ENCODE data around the gene THRAP3. TPM values are rescaled to one million over a fixed set of nuclear protein-coding genes. Genes with fewer than 3 reads are reported as not detected.

The THRAP3 gene
- total and polyA plus RNA-seq, 2 of the 8 experiments (the other 6 are each of a cell fraction or from before 2014, with no cell fraction given), result 40.2 to 183 TPM

DNA sequence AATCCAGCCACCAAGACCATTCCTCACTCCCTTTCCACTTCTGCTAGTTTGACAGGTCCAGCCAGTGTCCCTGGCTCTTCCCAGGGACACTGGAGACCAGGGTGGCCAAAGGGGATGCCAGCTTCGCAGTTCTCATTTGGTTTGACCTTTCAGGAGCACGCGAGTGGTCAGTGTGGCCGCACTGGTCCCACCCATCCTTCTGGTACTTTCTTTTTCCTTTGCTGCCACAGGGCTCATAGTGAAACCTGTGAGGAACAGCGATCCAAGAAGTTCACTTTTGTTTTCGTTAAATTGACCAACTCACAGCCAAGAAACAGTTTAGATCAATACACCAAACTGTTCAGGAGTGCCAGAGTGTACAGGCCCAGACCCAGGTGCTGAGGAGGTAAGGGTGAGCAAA is 113.6 kb downstream of the THRAP3 start (continued):
- TF ChIP-seq, protein P1, sequence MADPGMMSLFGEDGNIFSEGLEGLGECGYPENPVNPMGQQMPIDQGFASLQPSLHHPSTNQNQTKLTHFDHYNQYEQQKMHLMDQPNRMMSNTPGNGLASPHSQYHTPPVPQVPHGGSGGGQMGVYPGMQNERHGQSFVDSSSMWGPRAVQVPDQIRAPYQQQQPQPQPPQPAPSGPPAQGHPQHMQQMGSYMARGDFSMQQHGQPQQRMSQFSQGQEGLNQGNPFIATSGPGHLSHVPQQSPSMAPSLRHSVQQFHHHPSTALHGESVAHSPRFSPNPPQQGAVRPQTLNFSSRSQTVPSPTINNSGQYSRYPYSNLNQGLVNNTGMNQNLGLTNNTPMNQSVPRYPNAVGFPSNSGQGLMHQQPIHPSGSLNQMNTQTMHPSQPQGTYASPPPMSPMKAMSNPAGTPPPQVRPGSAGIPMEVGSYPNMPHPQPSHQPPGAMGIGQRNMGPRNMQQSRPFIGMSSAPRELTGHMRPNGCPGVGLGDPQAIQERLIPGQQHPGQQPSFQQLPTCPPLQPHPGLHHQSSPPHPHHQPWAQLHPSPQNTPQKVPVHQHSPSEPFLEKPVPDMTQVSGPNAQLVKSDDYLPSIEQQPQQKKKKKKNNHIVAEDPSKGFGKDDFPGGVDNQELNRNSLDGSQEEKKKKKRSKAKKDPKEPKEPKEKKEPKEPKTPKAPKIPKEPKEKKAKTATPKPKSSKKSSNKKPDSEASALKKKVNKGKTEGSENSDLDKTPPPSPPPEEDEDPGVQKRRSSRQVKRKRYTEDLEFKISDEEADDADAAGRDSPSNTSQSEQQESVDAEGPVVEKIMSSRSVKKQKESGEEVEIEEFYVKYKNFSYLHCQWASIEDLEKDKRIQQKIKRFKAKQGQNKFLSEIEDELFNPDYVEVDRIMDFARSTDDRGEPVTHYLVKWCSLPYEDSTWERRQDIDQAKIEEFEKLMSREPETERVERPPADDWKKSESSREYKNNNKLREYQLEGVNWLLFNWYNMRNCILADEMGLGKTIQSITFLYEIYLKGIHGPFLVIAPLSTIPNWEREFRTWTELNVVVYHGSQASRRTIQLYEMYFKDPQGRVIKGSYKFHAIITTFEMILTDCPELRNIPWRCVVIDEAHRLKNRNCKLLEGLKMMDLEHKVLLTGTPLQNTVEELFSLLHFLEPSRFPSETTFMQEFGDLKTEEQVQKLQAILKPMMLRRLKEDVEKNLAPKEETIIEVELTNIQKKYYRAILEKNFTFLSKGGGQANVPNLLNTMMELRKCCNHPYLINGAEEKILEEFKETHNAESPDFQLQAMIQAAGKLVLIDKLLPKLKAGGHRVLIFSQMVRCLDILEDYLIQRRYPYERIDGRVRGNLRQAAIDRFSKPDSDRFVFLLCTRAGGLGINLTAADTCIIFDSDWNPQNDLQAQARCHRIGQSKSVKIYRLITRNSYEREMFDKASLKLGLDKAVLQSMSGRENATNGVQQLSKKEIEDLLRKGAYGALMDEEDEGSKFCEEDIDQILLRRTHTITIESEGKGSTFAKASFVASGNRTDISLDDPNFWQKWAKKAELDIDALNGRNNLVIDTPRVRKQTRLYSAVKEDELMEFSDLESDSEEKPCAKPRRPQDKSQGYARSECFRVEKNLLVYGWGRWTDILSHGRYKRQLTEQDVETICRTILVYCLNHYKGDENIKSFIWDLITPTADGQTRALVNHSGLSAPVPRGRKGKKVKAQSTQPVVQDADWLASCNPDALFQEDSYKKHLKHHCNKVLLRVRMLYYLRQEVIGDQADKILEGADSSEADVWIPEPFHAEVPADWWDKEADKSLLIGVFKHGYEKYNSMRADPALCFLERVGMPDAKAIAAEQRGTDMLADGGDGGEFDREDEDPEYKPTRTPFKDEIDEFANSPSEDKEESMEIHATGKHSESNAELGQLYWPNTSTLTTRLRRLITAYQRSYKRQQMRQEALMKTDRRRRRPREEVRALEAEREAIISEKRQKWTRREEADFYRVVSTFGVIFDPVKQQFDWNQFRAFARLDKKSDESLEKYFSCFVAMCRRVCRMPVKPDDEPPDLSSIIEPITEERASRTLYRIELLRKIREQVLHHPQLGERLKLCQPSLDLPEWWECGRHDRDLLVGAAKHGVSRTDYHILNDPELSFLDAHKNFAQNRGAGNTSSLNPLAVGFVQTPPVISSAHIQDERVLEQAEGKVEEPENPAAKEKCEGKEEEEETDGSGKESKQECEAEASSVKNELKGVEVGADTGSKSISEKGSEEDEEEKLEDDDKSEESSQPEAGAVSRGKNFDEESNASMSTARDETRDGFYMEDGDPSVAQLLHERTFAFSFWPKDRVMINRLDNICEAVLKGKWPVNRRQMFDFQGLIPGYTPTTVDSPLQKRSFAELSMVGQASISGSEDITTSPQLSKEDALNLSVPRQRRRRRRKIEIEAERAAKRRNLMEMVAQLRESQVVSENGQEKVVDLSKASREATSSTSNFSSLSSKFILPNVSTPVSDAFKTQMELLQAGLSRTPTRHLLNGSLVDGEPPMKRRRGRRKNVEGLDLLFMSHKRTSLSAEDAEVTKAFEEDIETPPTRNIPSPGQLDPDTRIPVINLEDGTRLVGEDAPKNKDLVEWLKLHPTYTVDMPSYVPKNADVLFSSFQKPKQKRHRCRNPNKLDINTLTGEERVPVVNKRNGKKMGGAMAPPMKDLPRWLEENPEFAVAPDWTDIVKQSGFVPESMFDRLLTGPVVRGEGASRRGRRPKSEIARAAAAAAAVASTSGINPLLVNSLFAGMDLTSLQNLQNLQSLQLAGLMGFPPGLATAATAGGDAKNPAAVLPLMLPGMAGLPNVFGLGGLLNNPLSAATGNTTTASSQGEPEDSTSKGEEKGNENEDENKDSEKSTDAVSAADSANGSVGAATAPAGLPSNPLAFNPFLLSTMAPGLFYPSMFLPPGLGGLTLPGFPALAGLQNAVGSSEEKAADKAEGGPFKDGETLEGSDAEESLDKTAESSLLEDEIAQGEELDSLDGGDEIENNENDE (IDR thresholded peaks at IDR 0.05; ENCODE audit: insufficient replicate concordance, low read length), result no peak
- TF ChIP-seq EZH2 (IDR thresholded peaks at IDR 0.05; ENCODE audit: low read depth, low read length, severe bottlenecking), result no peak
- TF ChIP-seq, protein P2, sequence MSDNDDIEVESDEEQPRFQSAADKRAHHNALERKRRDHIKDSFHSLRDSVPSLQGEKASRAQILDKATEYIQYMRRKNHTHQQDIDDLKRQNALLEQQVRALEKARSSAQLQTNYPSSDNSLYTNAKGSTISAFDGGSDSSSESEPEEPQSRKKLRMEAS (IDR thresholded peaks at IDR 0.05), result no peak
- TF ChIP-seq SAP30 (IDR thresholded peaks at IDR 0.05; ENCODE audit: insufficient read depth, insufficient replicate concordance, low read length), result no peak
- no peak for TF ChIP-seq CREB1 (IDR thresholded peaks at IDR 0.05)
- no peak for TF ChIP-seq GABPA (IDR thresholded peaks at IDR 0.05; ENCODE audit: borderline replicate concordance, insufficient read depth, low read length)
- no peak for TF ChIP-seq CBX5 (IDR thresholded peaks at IDR 0.05; ENCODE audit: low read depth, low read length)

All from H1 (cell line).